ENCODE data around the gene TAC1.

- TF ChIP-seq CTCF (conservative IDR thresholded peaks at IDR 0.05; ENCODE audit: low read length): no peak
- no peak for TF ChIP-seq EZH2phosphoT487 (IDR thresholded peaks at IDR 0.05; ENCODE audit: borderline replicate concordance)
Measured at GRCh38 chr7:97685952-97686351, 45.9 kb upstream of the TAC1 start.
